CD14-positive monocyte (primary cell): Measurements from ENCODE around the gene MDN1. TPM values are rescaled to one million over a fixed set of nuclear protein-coding genes. Genes with fewer than 3 reads are reported as not detected.

Source experiments
- DNase-seq, 3 donors: peaks; one replicate each; pipeline ENCODE4 v3.0.0-alpha.2; 2011 to 2022
- H2AFZ ChIP-seq: 2 replicates; pipeline ENCODE4 v1.6.0; 2012; ENCODE audit warnings: mild to moderate bottlenecking, low read depth, low read length, inconsistent platforms; ENCODE audit not compliant: insufficient read depth, poor library complexity, severe bottlenecking
- H3K27ac ChIP-seq, 2 donors: 1 replicate in 1 of 2; 2 replicates in 1 of 2; pipeline ENCODE4 v1.5.1; 2012 to 2013; ENCODE audit warnings: low read length in 2 of 2, control low read depth in 1 of 2, inconsistent platforms in 1 of 2, low read depth in 1 of 2, mild to moderate bottlenecking in 1 of 2
- H3K27me3 ChIP-seq, 2 donors: one replicate each; pipeline versions ENCODE4 v1.6.0 to v1.6.1; 2011 to 2013; ENCODE audit warnings: low read length in 2 of 2; ENCODE audit not compliant: control insufficient read depth in 2 of 2, insufficient read depth in 2 of 2
- H3K36me3 ChIP-seq, 2 donors: replicated peaks in 1 of 2; 1 replicate in 1 of 2; 2 replicates in 1 of 2; pipeline versions ENCODE4 v1.5.1 to v1.6.1; 2012 to 2013; ENCODE audit warnings: low read length in 2 of 2, control low read depth in 1 of 2, inconsistent platforms in 1 of 2, mild to moderate bottlenecking in 1 of 2; ENCODE audit not compliant: insufficient read depth in 2 of 2, control insufficient read depth in 1 of 2
- H3K4me1 ChIP-seq, 2 donors: 1 replicate in 1 of 2; 2 replicates in 1 of 2; pipeline versions ENCODE4 v1.5.1 to v1.6.1; 2012 to 2013; ENCODE audit warnings: low read length in 2 of 2, control low read depth in 1 of 2, inconsistent platforms in 1 of 2, mild to moderate bottlenecking in 1 of 2, moderate library complexity in 1 of 2; ENCODE audit not compliant: insufficient read depth in 2 of 2, control insufficient read depth in 1 of 2
- H3K4me2 ChIP-seq: replicated peaks from 2 replicates; pipeline ENCODE3; 2012; ENCODE audit warnings: low read length, moderate library complexity, mild to moderate bottlenecking; ENCODE audit not compliant: poor library complexity, severe bottlenecking; ENCODE audit errors: extremely low read depth
- H3K4me3 ChIP-seq, 3 experiments: fragments of 200-600 bp in 1 of 3; sonication (generic) in 1 of 3; replicated peaks in 1 of 3; 1 replicate in 2 of 3; 2 replicates in 1 of 3; pipeline ENCODE4 v1.5.1; 2011 to 2013; ENCODE audit warnings: low read length in 3 of 3, mild to moderate bottlenecking in 3 of 3, control low read depth in 2 of 3, low read depth in 2 of 3, inconsistent platforms in 1 of 3, moderate library complexity in 1 of 3
- H3K79me2 ChIP-seq: 2 replicates; pipeline ENCODE4 v1.6.0; 2012; ENCODE audit warnings: mild to moderate bottlenecking, control low read depth, inconsistent platforms, low read length, moderate library complexity; ENCODE audit not compliant: insufficient read depth
- H3K9ac ChIP-seq: 2 replicates; pipeline ENCODE4 v1.6.0; 2017; ENCODE audit warnings: low read length, mild to moderate bottlenecking; ENCODE audit not compliant: insufficient read depth, poor library complexity, severe bottlenecking
- H3K9me3 ChIP-seq, 2 donors: replicated peaks in 1 of 2; 1 replicate in 1 of 2; 2 replicates in 1 of 2; pipeline versions ENCODE4 v1.5.1 to v1.6.1; 2012 to 2013; ENCODE audit warnings: low read length in 2 of 2, control low read depth in 1 of 2; ENCODE audit not compliant: control insufficient read depth in 1 of 2, insufficient read depth in 1 of 2
- H4K20me1 ChIP-seq: 2 replicates; pipeline ENCODE4 v1.6.0; 2012; ENCODE audit warnings: mild to moderate bottlenecking, low read length, control low read depth, moderate library complexity; ENCODE audit not compliant: insufficient read depth
- H3K27ac Mint-ChIP-seq, 7 donors: one replicate each; pipeline ENCODE4 v1.8.0; 2020; ENCODE audit warnings: mild to moderate bottlenecking in 7 of 7, mixed read lengths in 7 of 7, moderate library complexity in 6 of 7, inconsistent platforms in 2 of 7
- H3K27me3 Mint-ChIP-seq, 3 donors: one replicate each; pipeline ENCODE4 v1.8.0; 2021 to 2022; ENCODE audit warnings: low read depth in 3 of 3, mild to moderate bottlenecking in 3 of 3, mixed read lengths in 3 of 3, moderate library complexity in 3 of 3, inconsistent platforms in 1 of 3
- H3K36me3 Mint-ChIP-seq, 2 donors: one replicate each; pipeline ENCODE4 v1.8.0; 2020; ENCODE audit warnings: mixed read lengths in 2 of 2, inconsistent platforms in 1 of 2, mild to moderate bottlenecking in 1 of 2
- H3K4me1 Mint-ChIP-seq: one replicate; pipeline ENCODE4 v1.8.0; 2020; ENCODE audit warnings: mild to moderate bottlenecking, mixed read lengths
- H3K4me3 Mint-ChIP-seq, 2 donors: one replicate each; pipeline ENCODE4 v1.8.0; 2020; ENCODE audit warnings: mild to moderate bottlenecking in 2 of 2, mixed read lengths in 2 of 2, moderate library complexity in 1 of 2
- H3K9me3 Mint-ChIP-seq, 7 donors: one replicate each; pipeline ENCODE4 v1.8.0; 2020 to 2022; ENCODE audit warnings: mixed read lengths in 7 of 7, mild to moderate bottlenecking in 6 of 7, moderate library complexity in 6 of 7, inconsistent platforms in 2 of 7
- CTCF ChIP-seq: fragments of 200-600 bp; IDR thresholded peaks from one replicate; pipeline ENCODE4 v1.8.0; 2022; ENCODE audit warnings: antibody characterized with exemption, mild to moderate bottlenecking
- WGBS: methylation state at CpG from one replicate; pipeline ENCODE4 v1.1.5; 2013; ENCODE audit warnings: missing lambda C conversion rate; ENCODE audit not compliant: insufficient coverage; 5-methylcytosine and 5-hydroxymethylcytosine counted together
- intact Hi-C, 2 donors: fragments of 100-400 bp; cut with micrococcal nuclease; formaldehyde crosslinking; loops; one replicate each; pipeline versions ENCODE4 v1.15.0 to v1.15.1; 2023
- polyA plus RNA-seq, 3 donors: library from polyadenylated mRNA; depleted of rRNA in 1 of 3; unstranded in 2 of 3; stranded (reverse) in 1 of 3; fragments of 300-500 nt in 2 of 3; fragments of >200 nt in 1 of 3; fragmentation: Illumina TruSeq in 2 of 3; gene quantifications; 1 replicate in 2 of 3; 2 replicates in 1 of 3; pipeline ENCODE4 v1.2.3, GENCODE V29; 2012 to 2021

MDN1 gene
- polyA plus RNA-seq, 3 donors: 0.61 to 6.6 (median 1.8) TPM

GRCh38 chr6:89689732-89690131 is 129.9 kb downstream of the MDN1 start:
- Histone ChIP-seq H3K79me2 (no peaks in the 10 kb centered on the region), H3K36me3 (peaks cover 45 to 72% of the 10 kb centered on the region in 2 donors), H3K9me3 (no peaks in the 10 kb centered on the region), H3K9ac (peak overlapping the region; percentile 38), H4K20me1 (no peaks in the 10 kb centered on the region), H3K27me3 (no peaks in the 10 kb centered on the region), H3K27ac (peak overlapping the region in 1 of 2 donors; percentile 76), H3K4me2 (peak overlapping the region; percentile 68), H2AFZ (peak overlapping the region; percentile 49), H3K4me3 (peak overlapping the region; percentile 17 to 64 (median 61)), H3K4me1 (peaks cover 12 to 15% of the 10 kb centered on the region in 2 donors)
- 9% methylated on average over 3 of the region's 5 CpGs for WGBS
- peak; percentile 11 to 19 (median 16) for DNase-seq
- Mint-ChIP-seq H3K4me1 (peaks cover 15% of the 10 kb centered on the region), H3K9me3 (no peaks in the 10 kb centered on the region), H3K4me3 (peak overlapping the region; percentile 75 to 91), H3K27ac (peak overlapping the region; percentile 66 to 90 (median 84)), H3K27me3 (no peaks in the 10 kb centered on the region), H3K36me3 (peaks cover 69% of the 10 kb centered on the region in 2 donors)
- TF ChIP-seq CTCF: no peak
- intact Hi-C loops: no loop called here

GRCh38 chr6:89688328-89688727 is 131.3 kb downstream of the MDN1 start:
- intact Hi-C loops: no loop called here
- WGBS: no CpG with 5 or more reads among the region's 2 CpGs

More at GRCh38 chr6:89688328-89688727, 131.3 kb downstream of the MDN1 start:
- H3K27ac Mint-ChIP-seq: peak overlapping the region in 2 of 7 donors; percentile 9 to 61
- TF ChIP-seq CTCF: no peak
- no peak overlapping the region for H3K4me3 Mint-ChIP-seq
- H3K27me3 ChIP-seq: no peaks in the 10 kb centered on the region
- peaks cover 44 to 71% of the 10 kb centered on the region in 2 donors for H3K36me3 ChIP-seq
- H3K27me3 Mint-ChIP-seq: no peaks in the 10 kb centered on the region
- no peak overlapping the region for H3K9ac ChIP-seq
- H3K4me1 Mint-ChIP-seq: peaks cover 15% of the 10 kb centered on the region
- no peaks in the 10 kb centered on the region for H3K79me2 ChIP-seq
- no peak overlapping the region for H3K27ac ChIP-seq
- H3K9me3 ChIP-seq: no peaks in the 10 kb centered on the region
- no peak overlapping the region for H3K4me3 ChIP-seq
- no peaks in the 10 kb centered on the region for H3K9me3 Mint-ChIP-seq
- peaks cover 63 to 64% of the 10 kb centered on the region in 2 donors for H3K36me3 Mint-ChIP-seq
- no peaks in the 10 kb centered on the region for H4K20me1 ChIP-seq
- no peak overlapping the region for H2AFZ ChIP-seq
- no peak overlapping the region for H3K4me2 ChIP-seq
- no peak for DNase-seq
- H3K4me1 ChIP-seq: peaks cover 12 to 15% of the 10 kb centered on the region in 2 donors
